GM12891 (cell line): ENCODE measurements around the gene CXCR1.

Source experiments
- PAX5 ChIP-seq: IDR thresholded peaks from 2 replicates; pipeline ENCODE4 v1.6.1; 2011; ENCODE audit warnings: low read length, moderate library complexity, mild to moderate bottlenecking; ENCODE audit not compliant: insufficient read depth, severe bottlenecking
- POLR2A ChIP-seq: IDR thresholded peaks from 2 replicates; pipeline ENCODE4 v1.6.1; 2011; ENCODE audit warnings: low read depth, low read length, control low read depth
- SPI1 ChIP-seq: IDR thresholded peaks from 2 replicates; pipeline ENCODE4 v1.6.1; 2011; ENCODE audit warnings: low read depth, low read length, control low read depth
- TAF1 ChIP-seq: IDR thresholded peaks from 2 replicates; pipeline ENCODE4 v1.6.1; 2011; ENCODE audit warnings: low read depth, low read length, control low read depth

- TF ChIP-seq POLR2A (no peak), SPI1 (no peak), PAX5 (no peak), TAF1 (no peak)
These were observed 19.6 kb upstream of the CXCR1 start for GRCh38 chr2:218186355-218186766.
